ENCODE data around the gene ADAM10. TPM values are rescaled to one million over a fixed set of nuclear protein-coding genes. Genes with fewer than 3 reads are reported as not detected.

ADAM10 gene
- total RNA-seq, 1 donor from 2014 or later: 84.4 TPM

GRCh38 chr15:58684036-58684710 is 65.3 kb downstream of the ADAM10 start:
- FAIRE-seq: no peak
- DNase-seq (ENCODE audit: low spot score in 2 of 2): no peak

- FAIRE-seq (no peak), DNase-seq (ENCODE audit: low spot score in 2 of 2) (no peak)
Observed at GRCh38 chr15:58682234-58682633, 67.3 kb downstream of the ADAM10 start.

GRCh38 chr15:58678683-58679082 is 70.8 kb downstream of the ADAM10 start:
- DNase-seq (ENCODE audit: low spot score in 2 of 2) (no peak), FAIRE-seq (no peak)

GRCh38 chr15:58677426-58677825 is 72.1 kb downstream of the ADAM10 start:
- DNase-seq (ENCODE audit: low spot score in 2 of 2): no peak
- FAIRE-seq: peak; percentile 87

GRCh38 chr15:58676766-58677165 is 72.7 kb downstream of the ADAM10 start:
- FAIRE-seq (no peak), DNase-seq (ENCODE audit: low spot score in 2 of 2) (no peak)

- FAIRE-seq: no peak
- no peak for DNase-seq (ENCODE audit: low spot score in 2 of 2)
Observed at GRCh38 chr15:58671186-58671585, 78.3 kb downstream of the ADAM10 start.

- DNase-seq (ENCODE audit: low spot score in 2 of 2) (no peak), FAIRE-seq (no peak)
Observed at GRCh38 chr15:58669108-58669507, 80.4 kb downstream of the ADAM10 start.

- peak; percentile 97 for FAIRE-seq
- DNase-seq (ENCODE audit: low spot score in 2 of 2): no peak
Observed at GRCh38 chr15:58666957-58667356, 82.5 kb downstream of the ADAM10 start.

GRCh38 chr15:58665672-58666071 is 83.8 kb downstream of the ADAM10 start:
- FAIRE-seq: no peak
- no peak for DNase-seq (ENCODE audit: low spot score in 2 of 2)

GRCh38 chr15:58650102-58650501 is 99.4 kb downstream of the ADAM10 start:
- FAIRE-seq (no peak), DNase-seq (ENCODE audit: low spot score in 2 of 2) (no peak)

GRCh38 chr15:58649175-58649574 is 100.3 kb downstream of the ADAM10 start:
- DNase-seq (ENCODE audit: low spot score in 2 of 2): no peak
- FAIRE-seq: no peak

GRCh38 chr15:58643996-58644395 is 105.5 kb downstream of the ADAM10 start:
- DNase-seq (ENCODE audit: low spot score in 2 of 2) (no peak), FAIRE-seq (no peak)

GRCh38 chr15:58641660-58642059 is 107.8 kb downstream of the ADAM10 start:
- FAIRE-seq (no peak), DNase-seq (ENCODE audit: low spot score in 2 of 2) (no peak)

GRCh38 chr15:58639992-58640391 is 109.5 kb downstream of the ADAM10 start:
- DNase-seq (ENCODE audit: low spot score in 2 of 2): no peak
- FAIRE-seq: no peak

GRCh38 chr15:58639002-58639756 is 110.3 kb downstream of the ADAM10 start:
- DNase-seq (ENCODE audit: low spot score in 2 of 2) (no peak), FAIRE-seq (no peak)

GRCh38 chr15:58632789-58633188 is 116.7 kb downstream of the ADAM10 start:
- FAIRE-seq: peak; percentile 8

GRCh38 chr15:58631319-58631718 is 118.2 kb downstream of the ADAM10 start:
- FAIRE-seq (no peak), DNase-seq (ENCODE audit: low spot score in 2 of 2) (no peak)

More at GRCh38 chr15:58632789-58633188, 116.7 kb downstream of the ADAM10 start:
- no peak for DNase-seq (ENCODE audit: low spot score in 2 of 2)

GRCh38 chr15:58629625-58630024 is 119.9 kb downstream of the ADAM10 start:
- DNase-seq (ENCODE audit: low spot score in 2 of 2) (no peak), FAIRE-seq (no peak)

GRCh38 chr15:58628206-58628947 is 121.1 kb downstream of the ADAM10 start:
- no peak for DNase-seq (ENCODE audit: low spot score in 2 of 2)
- FAIRE-seq: no peak

- FAIRE-seq (no peak), DNase-seq (ENCODE audit: low spot score in 2 of 2) (no peak)
Observed at GRCh38 chr15:58627701-58628100, 121.8 kb downstream of the ADAM10 start.

GRCh38 chr15:58627046-58627445 is 122.5 kb downstream of the ADAM10 start:
- FAIRE-seq (no peak), DNase-seq (ENCODE audit: low spot score in 2 of 2) (no peak)
